GM12891 (cell line): ENCODE data around the gene ABTB2.

Experiments used
- PAX5 ChIP-seq: IDR thresholded peaks from 2 replicates; pipeline ENCODE4 v1.6.1; 2011; ENCODE audit warnings: low read length, moderate library complexity, mild to moderate bottlenecking; ENCODE audit not compliant: insufficient read depth, severe bottlenecking
- POLR2A ChIP-seq: IDR thresholded peaks from 2 replicates; pipeline ENCODE4 v1.6.1; 2011; ENCODE audit warnings: low read depth, low read length, control low read depth
- POLR2AphosphoS5 ChIP-seq: IDR thresholded peaks from 2 replicates; pipeline ENCODE4 v1.6.1; 2011; ENCODE audit warnings: low read depth, low read length, control low read depth
- POU2F2 ChIP-seq: IDR thresholded peaks from 2 replicates; pipeline ENCODE4 v1.6.1; 2011; ENCODE audit warnings: low read depth, mild to moderate bottlenecking, control low read depth, low read length, moderate library complexity
- TAF1 ChIP-seq: IDR thresholded peaks from 2 replicates; pipeline ENCODE4 v1.6.1; 2011; ENCODE audit warnings: low read depth, low read length, control low read depth

DNA sequence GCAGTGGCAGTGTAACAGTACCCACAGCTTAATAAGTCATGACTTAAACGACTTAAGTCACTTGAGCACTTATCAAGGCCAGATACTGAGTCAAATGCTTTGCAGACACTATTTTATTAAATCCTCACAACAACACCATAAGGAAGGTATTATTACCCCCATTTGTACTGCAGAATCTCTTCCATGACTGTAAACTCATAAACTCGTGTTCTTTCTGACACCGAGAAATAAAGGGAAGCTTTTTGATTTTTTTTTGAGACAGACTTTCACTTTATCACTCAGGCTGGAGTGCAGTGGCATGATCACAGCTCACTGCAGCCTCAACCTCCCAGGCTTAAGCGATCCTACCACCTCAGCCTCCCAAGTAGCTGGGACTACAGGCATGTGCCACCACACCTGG is 103.8 kb downstream of the ABTB2 start:
- TF ChIP-seq POLR2AphosphoS5 (no peak), POLR2A (no peak), PAX5 (no peak), TAF1 (no peak), POU2F2 (no peak)
